ENCODE data around the gene CDK10. TPM values are rescaled to one million over a fixed set of nuclear protein-coding genes. Genes with fewer than 3 reads are reported as not detected.

CDK10 gene
- total RNA-seq, 1 experiment from 2014 or later: 106 TPM

DNA sequence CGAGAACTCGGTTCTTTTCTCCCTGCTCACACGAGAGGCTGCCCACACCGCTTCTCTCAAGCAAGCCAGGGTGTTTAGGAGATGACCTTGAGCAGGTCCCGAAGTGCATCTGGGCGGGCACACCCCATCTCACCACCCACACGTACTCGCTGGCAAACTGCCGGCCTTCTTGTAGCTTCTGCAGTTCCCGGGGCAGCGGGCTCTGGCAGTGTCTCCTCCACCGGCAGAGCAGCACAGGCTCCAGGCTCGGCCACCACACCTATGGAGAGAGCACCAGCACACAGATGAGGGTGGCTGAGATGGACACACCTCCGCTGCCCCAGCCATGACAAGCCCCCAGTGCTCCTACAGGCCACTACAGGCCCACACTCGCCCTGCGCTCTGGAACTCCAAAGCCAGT is 58.3 kb downstream of the CDK10 start:
- Mint-ChIP-seq H3K4me1 (ENCODE audit: low read depth, unreplicated experiment) (no peaks in the 10 kb centered on the region), H3K9me3 (ENCODE audit: low read depth, unreplicated experiment) (no peaks in the 10 kb centered on the region), H3K27ac (ENCODE audit: unreplicated experiment) (no peak overlapping the region), H3K4me3 (ENCODE audit: low read depth, unreplicated experiment) (no peak overlapping the region), H3K27me3 (ENCODE audit: unreplicated experiment) (no peaks in the 10 kb centered on the region), H3K36me3 (ENCODE audit: insufficient read depth, unreplicated experiment) (peaks cover 84% of the 10 kb centered on the region)
- DNase-seq: no peak
- TF ChIP-seq, protein P1, sequence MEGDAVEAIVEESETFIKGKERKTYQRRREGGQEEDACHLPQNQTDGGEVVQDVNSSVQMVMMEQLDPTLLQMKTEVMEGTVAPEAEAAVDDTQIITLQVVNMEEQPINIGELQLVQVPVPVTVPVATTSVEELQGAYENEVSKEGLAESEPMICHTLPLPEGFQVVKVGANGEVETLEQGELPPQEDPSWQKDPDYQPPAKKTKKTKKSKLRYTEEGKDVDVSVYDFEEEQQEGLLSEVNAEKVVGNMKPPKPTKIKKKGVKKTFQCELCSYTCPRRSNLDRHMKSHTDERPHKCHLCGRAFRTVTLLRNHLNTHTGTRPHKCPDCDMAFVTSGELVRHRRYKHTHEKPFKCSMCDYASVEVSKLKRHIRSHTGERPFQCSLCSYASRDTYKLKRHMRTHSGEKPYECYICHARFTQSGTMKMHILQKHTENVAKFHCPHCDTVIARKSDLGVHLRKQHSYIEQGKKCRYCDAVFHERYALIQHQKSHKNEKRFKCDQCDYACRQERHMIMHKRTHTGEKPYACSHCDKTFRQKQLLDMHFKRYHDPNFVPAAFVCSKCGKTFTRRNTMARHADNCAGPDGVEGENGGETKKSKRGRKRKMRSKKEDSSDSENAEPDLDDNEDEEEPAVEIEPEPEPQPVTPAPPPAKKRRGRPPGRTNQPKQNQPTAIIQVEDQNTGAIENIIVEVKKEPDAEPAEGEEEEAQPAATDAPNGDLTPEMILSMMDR (IDR thresholded peaks at IDR 0.05; ENCODE audit: unreplicated experiment): no peak
- intact Hi-C loops (cut with micrococcal nuclease; ENCODE audit: unreplicated experiment): no loop called here
- no TSS peak for BruUV-seq (replicated peaks)
- CTCF ChIA-PET: no interaction called here

Other genes starting within 250 kb of the CDK10 start
- 227 and 242 TPM in 2 replicates for gene ANKRD11, start 196.1 kb upstream of the CDK10 start, total RNA-seq (2022)
- gene SPG7, start 178.3 kb upstream of the CDK10 start, total RNA-seq (2022): 174 and 186 TPM in 2 replicates
- 1,719 and 1,779 TPM in 2 replicates for gene RPL13, start 126.0 kb upstream of the CDK10 start, total RNA-seq (2022)
- gene CPNE7, start 110.9 kb upstream of the CDK10 start, total RNA-seq (2022): 31.3 and 48.2 TPM in 2 replicates
- not detected in 2 replicates for gene DPEP1, start 73.0 kb upstream of the CDK10 start, total RNA-seq (2022)
- 132 and 135 TPM in 2 replicates for gene CHMP1A, start 29.0 kb upstream of the CDK10 start, total RNA-seq (2022)
- gene SPATA33, start 28.9 kb upstream of the CDK10 start, total RNA-seq (2022): 23.5 and 27.3 TPM in 2 replicates
- gene SPATA2L, start 15.0 kb downstream of the CDK10 start, total RNA-seq (2022): 20.7 and 23.6 TPM in 2 replicates
- 26.7 and 28.2 TPM in 2 replicates for gene VPS9D1, start 34.2 kb downstream of the CDK10 start, total RNA-seq (2022)
- 30.6 and 37.2 TPM in 2 replicates for gene ZNF276, start 34.8 kb downstream of the CDK10 start, total RNA-seq (2022)
- 127 and 140 TPM in 2 replicates for gene FANCA, start 130.0 kb downstream of the CDK10 start, total RNA-seq (2022)
- gene SPIRE2, start 141.8 kb downstream of the CDK10 start, total RNA-seq (2022): 46.3 and 53.1 TPM in 2 replicates
- gene TCF25, start 186.9 kb downstream of the CDK10 start, total RNA-seq (2022): 270 and 300 TPM in 2 replicates
- gene MC1R, start 232.2 kb downstream of the CDK10 start, total RNA-seq (2022): 16.9 and 17.4 TPM in 2 replicates
- gene TUBB3, start 236.7 kb downstream of the CDK10 start, total RNA-seq (2022): 52.1 and 61.5 TPM in 2 replicates

All from Calu3 (cell line).